Epidermal melanocyte (primary cell): Measurements from ENCODE around the gene CHRNB2.

ENCODE experiments used
- DNase-seq: peaks from one replicate; pipeline ENCODE4 v3.0.0; 2011; ENCODE audit warnings: low spot score; ENCODE audit not compliant: insufficient read length

Gene CHRNB2

GRCh38 chr1:154578058-154578418 is 10.5 kb downstream of the CHRNB2 start:
- no peak for DNase-seq

- DNase-seq, result no peak
These were observed 11.8 kb downstream of the CHRNB2 start for GRCh38 chr1:154579374-154579773.

- no peak for DNase-seq
These were observed 14.2 kb downstream of the CHRNB2 start for GRCh38 chr1:154581766-154582165.

GRCh38 chr1:154582885-154583284 is 15.3 kb downstream of the CHRNB2 start:
- DNase-seq, result no peak

- no peak for DNase-seq
These were observed 16.2 kb downstream of the CHRNB2 start for GRCh38 chr1:154583773-154584172.

GRCh38 chr1:154584267-154584994 is 16.9 kb downstream of the CHRNB2 start:
- no peak for DNase-seq

GRCh38 chr1:154586231-154586630 is 18.7 kb downstream of the CHRNB2 start:
- no peak for DNase-seq

GRCh38 chr1:154586641-154587040 is 19.1 kb downstream of the CHRNB2 start:
- DNase-seq, result no peak

- no peak for DNase-seq
These were observed 22.2 kb downstream of the CHRNB2 start for GRCh38 chr1:154589780-154590179.

GRCh38 chr1:154590756-154591155 is 23.2 kb downstream of the CHRNB2 start:
- DNase-seq, result no peak

GRCh38 chr1:154591206-154591605 is 23.6 kb downstream of the CHRNB2 start:
- DNase-seq, result no peak

GRCh38 chr1:154593390-154593789 is 25.8 kb downstream of the CHRNB2 start:
- no peak for DNase-seq

- no peak for DNase-seq
These were observed 27.2 kb downstream of the CHRNB2 start for GRCh38 chr1:154594811-154595210.

- DNase-seq, result no peak
These were observed 28.0 kb downstream of the CHRNB2 start for GRCh38 chr1:154595621-154596020.

- no peak for DNase-seq
These were observed 31.5 kb downstream of the CHRNB2 start for GRCh38 chr1:154598871-154599635.

- DNase-seq, result no peak
These were observed 32.1 kb downstream of the CHRNB2 start for GRCh38 chr1:154599658-154600057.

GRCh38 chr1:154603317-154603716 is 35.7 kb downstream of the CHRNB2 start:
- DNase-seq, result no peak

- no peak for DNase-seq
These were observed 38.0 kb downstream of the CHRNB2 start for GRCh38 chr1:154605534-154605933.

- DNase-seq, result no peak
These were observed 39.6 kb downstream of the CHRNB2 start for GRCh38 chr1:154607106-154607608.

- peak; percentile 78 for DNase-seq
These were observed 40.2 kb downstream of the CHRNB2 start, which contains the start of gene ADAR for GRCh38 chr1:154607609-154608396. TSS of gene ADAR (minus strand) at chr1:154608186. CDS start at chr1:154608006, 180 bp downstream.

- DNase-seq, result no peak
These were observed 41.1 kb downstream of the CHRNB2 start for GRCh38 chr1:154608397-154609270.
